ENCODE results near the gene PIK3R1.

The PIK3R1 gene

GRCh38 chr5:68299575-68299974 lies 84.0 kb downstream of the PIK3R1 start:
- H3K27me3 ChIP-seq (replicated peaks) = no peaks in the 10 kb centered on the region
- peaks cover 31% of the 10 kb centered on the region for H3K36me3 ChIP-seq (replicated peaks)
- H3K27ac ChIP-seq = no peak overlapping the region
- in situ Hi-C loops (cut with HindIII; ENCODE audit: low pct_ligation_motif_present, low sequenced_read_pairs) = loop anchor here (25.0 kb wide), 1 partner anchor 163 kb away; no protein-coding TSS in a partner anchor
- no peak overlapping the region for H3K4me3 ChIP-seq (ENCODE audit: low read depth, low read length)
- DNase-seq = no peak
- TF ChIP-seq CTCF (IDR thresholded peaks at IDR 0.05; ENCODE audit: low read depth, low read length, missing control alignments) = no peak

DNA sequence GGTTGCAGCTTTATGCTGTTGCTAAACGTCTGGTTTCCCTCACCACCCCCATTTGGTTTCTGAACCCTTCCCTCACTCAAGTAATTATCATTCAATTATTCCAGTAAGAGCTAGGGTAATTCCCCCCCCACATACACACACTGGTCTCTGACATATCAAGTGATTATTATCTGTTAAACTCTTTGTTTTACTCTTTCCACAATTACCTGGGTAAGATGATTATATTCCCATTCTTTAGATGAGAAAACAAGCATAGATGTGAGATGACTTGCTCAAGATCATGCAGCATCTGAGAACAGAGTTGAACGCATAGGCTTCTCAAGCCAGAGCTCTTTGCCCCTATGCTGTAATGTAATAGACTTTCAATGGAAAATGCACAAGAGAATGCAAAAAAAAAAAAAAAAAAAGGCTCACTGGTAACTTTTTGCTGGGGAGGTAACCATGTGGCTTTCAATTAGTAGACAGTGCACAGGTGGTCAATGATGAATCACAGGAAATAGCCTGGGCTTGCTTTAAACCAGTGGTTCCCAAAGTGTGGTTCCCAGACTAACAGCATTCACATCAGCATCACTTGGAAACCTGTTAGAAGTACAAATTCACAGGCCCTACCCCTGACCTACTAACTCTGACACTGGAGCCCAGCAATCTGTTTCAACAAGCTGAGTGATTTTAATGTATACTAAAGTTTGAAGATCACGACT lies 87.6 kb downstream of the PIK3R1 start:
- Histone ChIP-seq H3K27ac (no peak overlapping the region), H3K4me3 (ENCODE audit: low read depth, low read length) (no peak overlapping the region), H3K27me3 (replicated peaks) (no peaks in the 10 kb centered on the region), H3K36me3 (replicated peaks) (peaks cover 5% of the 10 kb centered on the region)
- in situ Hi-C loops (cut with HindIII; ENCODE audit: low pct_ligation_motif_present, low sequenced_read_pairs) = no loop called here
- TF ChIP-seq CTCF (IDR thresholded peaks at IDR 0.05; ENCODE audit: low read depth, low read length, missing control alignments) = no peak
- DNase-seq = no peak

- Histone ChIP-seq H3K4me3 (ENCODE audit: low read depth, low read length) (no peak overlapping the region), H3K27me3 (replicated peaks) (no peaks in the 10 kb centered on the region), H3K27ac (no peak overlapping the region), H3K36me3 (replicated peaks) (peaks cover 4% of the 10 kb centered on the region)
- no peak for DNase-seq
- in situ Hi-C loops (cut with HindIII; ENCODE audit: low pct_ligation_motif_present, low sequenced_read_pairs) = no loop called here
- no peak for TF ChIP-seq CTCF (IDR thresholded peaks at IDR 0.05; ENCODE audit: low read depth, low read length, missing control alignments)
Measured at GRCh38 chr5:68303754-68304420, 88.3 kb downstream of the PIK3R1 start.

GRCh38 chr5:68304421-68305052 lies 89.0 kb downstream of the PIK3R1 start:
- in situ Hi-C loops (cut with HindIII; ENCODE audit: low pct_ligation_motif_present, low sequenced_read_pairs) = no loop called here
- H3K36me3 ChIP-seq (replicated peaks) = peaks cover 3% of the 10 kb centered on the region
- H3K27me3 ChIP-seq (replicated peaks) = no peaks in the 10 kb centered on the region
- TF ChIP-seq CTCF (IDR thresholded peaks at IDR 0.05; ENCODE audit: low read depth, low read length, missing control alignments) = no peak
- DNase-seq = no peak
- no peak overlapping the region for H3K4me3 ChIP-seq (ENCODE audit: low read depth, low read length)
- H3K27ac ChIP-seq = no peak overlapping the region

DNA sequence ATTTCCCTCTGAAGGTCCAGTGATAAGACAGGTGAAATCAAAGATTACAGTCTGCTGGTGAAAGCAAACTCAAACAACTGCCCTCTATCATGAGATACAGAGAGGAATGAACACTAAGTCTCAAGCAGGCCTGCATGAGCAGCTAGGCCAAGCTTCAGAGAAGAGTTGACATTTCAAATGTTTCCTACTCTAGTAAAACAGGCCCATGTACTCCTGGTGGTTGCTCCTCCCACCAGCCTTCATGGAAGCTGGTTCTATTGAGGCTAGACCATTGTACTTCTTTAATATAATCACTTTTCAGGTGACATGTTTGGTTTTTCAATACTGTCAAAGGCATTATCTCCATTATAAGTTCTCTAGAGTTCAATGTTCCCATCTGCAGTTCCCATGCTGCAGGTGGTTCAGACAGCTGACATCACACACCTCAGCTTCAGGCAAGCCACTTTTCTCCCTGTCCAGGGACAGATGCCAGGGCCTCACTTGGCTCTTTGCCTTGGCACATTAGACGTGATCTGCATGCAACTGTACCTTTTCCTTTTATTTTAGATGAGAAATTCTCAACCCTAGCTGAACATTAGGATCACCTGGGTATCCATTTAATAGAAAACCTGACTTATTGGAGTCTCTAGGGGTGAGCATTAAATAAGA lies 89.8 kb downstream of the PIK3R1 start:
- Histone ChIP-seq H3K27ac (no peak overlapping the region), H3K4me3 (ENCODE audit: low read depth, low read length) (no peak overlapping the region), H3K27me3 (replicated peaks) (no peaks in the 10 kb centered on the region), H3K36me3 (replicated peaks) (peaks cover 3% of the 10 kb centered on the region)
- DNase-seq = no peak
- TF ChIP-seq CTCF (IDR thresholded peaks at IDR 0.05; ENCODE audit: low read depth, low read length, missing control alignments) = no peak
- in situ Hi-C loops (cut with HindIII; ENCODE audit: low pct_ligation_motif_present, low sequenced_read_pairs) = no loop called here

Measured in brain microvascular endothelial cell (primary cell).